ENCODE measurements around the gene ACRBP.
"Not testable (repeated sequence)": the region's sequence is repeated elsewhere in the genome, so short reads cannot be mapped to it uniquely, and the experiment has no call there.

ACRBP gene

DNA sequence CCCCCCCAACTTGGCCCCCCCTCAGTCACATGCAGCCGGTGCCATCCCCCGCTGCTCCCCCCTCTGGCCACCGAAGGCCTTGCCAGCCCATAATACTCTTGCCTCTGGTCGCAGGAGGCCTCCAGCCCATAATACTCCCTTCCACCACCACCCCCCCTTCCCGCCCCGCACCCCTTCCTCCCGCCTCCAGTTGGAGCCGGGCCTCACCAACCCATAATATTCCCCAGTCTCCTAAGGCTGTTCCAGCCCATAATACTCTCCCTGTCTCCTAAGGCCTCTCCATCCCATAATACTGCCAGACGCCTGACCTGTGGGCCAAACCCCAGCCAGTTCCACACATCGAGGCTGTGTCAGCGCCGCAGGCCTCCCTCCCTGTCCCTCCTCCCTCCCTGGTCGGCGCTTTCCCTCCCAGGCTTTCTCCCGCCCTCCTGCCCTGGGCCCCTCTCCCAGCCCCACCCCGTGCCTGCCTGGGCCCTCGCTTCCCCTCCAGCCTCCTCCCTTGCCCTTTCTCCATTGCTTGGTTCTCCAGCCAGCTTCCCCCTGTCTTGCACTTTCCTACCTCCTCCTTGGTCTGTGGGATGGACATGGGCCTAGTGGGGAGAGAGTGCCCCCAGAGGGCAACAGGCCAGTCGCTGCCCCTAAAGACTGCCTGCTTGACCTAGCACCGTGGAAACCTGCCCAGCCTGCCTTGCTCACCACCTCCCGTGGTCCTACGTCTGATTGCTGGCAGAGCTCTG, 33.3 kb downstream of the ACRBP start:
- DNase-seq: no peak

DNA sequence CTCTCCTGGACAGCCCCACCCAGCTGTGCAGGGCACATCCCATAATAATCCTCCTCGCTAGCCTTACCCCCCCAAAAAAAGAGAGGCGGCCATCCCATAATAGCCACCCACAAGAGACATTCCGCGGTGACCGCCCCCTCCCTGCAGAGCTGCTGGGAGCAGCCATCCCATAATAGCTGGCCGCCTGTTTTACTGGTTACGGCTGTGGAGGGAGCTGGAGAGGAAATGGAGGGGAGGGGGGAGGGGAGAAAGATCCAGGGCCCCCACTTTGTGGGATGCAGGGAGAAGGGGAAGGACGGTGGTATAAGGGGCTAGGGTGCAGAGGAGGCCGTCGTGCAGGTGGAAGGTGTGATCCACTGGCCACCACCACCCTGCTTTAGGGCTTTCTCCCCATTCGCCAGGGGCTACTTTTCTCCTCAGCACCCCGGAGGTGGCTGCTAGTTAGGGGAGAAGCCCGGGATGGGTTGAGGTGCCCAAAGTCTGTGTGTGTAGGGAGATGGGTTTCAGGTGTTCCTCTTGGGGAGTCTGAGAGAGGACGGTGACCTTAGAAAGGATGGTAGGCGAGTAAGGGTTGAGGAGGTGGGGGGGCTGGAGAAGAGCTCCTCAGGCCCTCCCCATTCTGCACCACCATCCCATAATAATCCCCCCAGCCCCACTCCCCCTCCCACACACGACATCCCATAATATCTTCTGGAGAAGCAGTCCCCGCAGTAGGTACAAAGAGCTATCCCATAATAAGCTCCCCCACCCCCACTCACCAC, 34.0 kb downstream of the ACRBP start:
- no peak for DNase-seq

DNA sequence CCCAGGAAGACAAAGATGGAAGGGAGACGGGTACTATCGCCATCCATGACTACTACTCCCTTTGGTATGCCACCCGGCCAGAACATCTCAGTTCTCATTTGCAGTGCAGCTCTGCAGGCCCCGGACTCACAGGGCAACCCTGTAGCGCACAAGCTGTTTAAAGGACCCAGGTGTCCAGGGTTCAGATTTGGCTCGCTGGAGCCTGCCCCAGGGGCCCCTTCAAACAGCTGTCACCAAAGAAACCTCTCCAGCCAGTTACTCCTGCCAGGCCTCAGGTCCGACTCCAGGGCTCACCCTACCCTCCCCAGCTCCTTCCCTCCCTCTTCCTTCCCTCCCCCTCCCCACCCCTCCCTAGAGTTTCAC, 34.6 kb downstream of the ACRBP start:
- DNase-seq: no peak

DNA sequence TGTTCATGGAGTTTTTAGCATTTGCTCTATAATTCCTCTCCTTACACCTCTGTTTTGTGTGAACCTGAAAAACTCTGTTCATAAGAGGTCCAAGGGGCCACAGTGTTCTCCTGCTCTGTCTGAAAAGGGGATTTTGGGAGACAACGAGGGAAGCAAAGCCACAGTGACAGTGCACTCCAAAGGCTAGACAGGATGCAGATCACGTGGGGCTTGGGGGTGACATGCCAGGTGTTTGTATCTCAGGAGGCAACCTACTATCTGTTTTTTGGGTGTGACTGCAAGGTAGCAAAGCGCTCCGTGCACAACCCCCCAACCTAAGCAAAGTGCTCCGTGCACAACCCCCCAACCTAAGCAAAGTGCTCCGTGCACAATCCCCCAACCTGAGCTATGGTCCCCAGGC, 35.0 kb downstream of the ACRBP start:
- DNase-seq: no peak

DNA sequence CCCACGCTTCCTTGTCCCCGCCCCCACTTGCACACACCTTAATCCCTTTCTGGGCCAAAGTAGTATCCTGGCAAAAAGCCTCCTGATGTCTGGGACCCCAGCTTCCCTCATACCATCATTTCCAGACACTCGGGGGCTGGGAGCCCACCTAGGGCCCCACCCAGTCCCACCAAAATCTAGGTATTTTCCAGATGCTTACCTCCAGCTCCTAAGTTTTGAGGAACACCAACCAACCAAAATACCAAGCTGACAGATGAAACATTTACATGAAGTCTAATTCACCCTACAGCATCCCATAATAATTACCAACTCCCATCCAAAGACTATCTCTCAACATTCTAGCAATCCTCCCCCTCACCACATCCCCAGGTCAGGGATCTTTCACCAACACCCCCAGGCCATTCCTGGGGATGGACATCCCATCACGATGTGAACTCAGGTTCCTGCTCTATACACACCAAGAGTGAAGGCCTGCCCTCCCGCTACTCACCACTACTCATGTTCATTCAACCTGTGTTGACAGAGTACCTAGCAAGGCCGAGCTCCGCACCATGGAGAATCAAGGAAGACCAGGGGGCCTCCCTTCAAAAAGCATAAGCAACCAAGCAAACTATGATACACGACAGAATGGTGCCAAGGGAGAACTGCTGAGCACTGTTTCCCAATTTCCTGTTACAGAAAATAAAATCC, 38.5 kb downstream of the ACRBP start:
- DNase-seq: no peak

DNA sequence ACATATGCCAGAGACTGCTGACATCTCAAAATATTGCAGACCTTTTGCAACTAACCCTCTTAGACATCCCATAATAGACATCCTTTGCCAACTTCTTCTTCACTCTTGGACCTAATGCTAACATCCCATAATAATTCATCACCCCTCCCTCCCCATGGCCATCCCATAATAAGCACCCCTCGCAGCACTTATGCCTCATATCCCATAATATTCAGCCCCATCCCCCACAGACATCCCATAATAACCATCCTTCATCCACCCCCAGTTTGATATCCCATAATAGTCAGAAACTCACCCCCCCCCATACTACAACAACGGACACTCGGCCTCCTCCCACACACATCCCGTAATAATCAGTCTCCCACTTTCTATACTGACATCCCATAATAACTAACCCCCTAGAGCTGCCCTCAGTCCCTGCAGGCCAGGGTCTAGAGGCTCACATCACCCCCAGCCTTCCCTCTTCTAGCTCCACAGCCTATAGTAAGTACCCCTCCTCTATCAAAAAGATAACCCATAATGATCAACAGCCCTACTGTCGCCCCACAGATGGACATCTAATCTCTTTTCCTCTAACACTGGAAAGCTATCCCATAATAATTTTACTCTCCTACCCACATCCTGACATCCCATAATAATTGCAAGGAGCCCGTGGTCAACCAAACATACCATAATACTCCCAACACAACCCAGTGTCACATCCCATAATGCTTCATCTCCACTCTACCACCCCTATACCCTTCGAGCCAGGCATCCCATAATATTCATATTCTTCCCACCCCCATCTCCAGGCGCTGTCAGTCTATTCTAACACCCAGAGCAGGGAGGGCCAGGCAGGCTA, 39.3 kb downstream of the ACRBP start:
- DNase-seq: peak; percentile 84

DNA sequence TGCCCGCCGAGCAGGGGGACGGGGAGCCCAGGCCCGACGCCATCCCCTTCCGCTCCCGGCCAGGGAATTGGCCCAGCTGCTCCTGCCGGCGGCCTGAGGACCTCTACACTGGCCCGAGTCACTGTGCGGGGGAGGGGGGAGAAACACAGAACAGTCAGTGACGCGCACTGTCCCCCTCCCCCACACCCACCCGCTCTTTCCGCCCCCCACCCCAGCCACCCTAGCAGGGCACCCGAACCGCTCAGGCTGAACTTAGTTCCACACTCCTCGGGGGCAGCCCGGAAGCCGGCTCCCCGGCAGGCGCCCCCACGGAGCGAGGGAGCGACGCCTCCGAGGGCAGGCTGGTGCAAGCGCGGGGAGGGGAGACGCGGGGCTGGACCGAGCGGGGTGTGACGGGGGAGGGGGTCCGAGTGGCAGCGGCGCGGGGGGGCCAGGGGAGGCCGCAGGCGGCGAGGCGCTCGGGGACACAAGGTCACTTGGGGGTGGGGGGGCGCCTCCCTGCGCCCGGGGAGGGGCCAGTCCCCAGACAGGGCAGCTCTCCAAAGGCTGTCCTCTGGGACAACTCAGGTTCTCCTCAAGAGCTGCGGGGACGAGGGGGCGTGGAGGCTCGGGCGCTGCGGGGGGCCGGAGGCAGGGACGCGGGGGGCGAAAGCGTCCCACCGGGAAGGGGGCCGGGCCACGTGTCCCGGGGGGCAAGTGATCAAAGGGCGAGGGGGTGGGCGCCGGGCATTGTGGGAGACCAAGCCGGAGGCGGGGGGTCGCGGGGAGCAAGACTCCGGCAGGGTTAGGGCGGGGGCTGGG, 40.7 kb downstream of the ACRBP start:
- peak; percentile 78 for DNase-seq

DNA sequence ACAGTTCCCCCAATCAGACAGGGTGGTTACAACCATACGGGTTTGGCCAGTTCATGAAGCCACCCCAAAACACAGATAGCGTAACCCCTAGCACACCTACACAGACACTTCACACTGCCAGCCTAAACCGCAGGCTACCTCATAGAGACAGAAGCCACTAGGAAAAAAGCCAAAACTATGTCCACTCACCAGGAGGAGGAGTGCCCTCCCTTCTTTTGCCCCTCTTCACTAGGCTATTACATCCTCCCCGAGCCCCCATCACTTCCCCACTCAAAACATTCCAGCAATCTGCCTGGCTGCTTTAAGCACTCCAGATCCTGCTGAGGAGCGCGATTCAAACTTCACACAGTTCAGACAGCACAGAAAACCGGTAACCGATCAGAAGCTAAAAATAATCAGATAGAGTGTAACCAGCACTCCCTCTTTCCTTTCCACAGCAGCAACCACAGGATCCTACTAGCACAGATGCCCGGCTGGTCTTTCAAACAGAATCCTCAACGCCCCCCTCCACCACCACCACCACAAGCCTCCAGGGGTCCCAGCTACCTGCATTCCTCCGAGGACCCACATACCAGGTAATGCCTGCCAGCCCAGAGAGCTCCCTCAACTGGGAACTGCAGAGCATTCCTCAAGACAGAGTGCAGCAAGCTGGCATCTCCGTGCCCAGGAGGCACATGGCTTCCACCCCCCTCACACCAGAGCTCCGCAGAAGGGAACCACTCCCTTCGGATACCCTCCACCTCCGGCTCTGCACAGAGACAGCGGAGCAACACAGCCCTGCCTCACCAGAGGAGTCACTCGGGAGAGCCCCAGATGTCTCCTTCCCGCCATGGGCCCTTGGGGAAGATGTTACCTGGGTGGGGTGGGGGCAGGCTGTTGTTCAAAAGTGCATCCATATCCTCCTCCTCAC, 41.6 kb downstream of the ACRBP start:
- DNase-seq: peak; percentile 88

DNA sequence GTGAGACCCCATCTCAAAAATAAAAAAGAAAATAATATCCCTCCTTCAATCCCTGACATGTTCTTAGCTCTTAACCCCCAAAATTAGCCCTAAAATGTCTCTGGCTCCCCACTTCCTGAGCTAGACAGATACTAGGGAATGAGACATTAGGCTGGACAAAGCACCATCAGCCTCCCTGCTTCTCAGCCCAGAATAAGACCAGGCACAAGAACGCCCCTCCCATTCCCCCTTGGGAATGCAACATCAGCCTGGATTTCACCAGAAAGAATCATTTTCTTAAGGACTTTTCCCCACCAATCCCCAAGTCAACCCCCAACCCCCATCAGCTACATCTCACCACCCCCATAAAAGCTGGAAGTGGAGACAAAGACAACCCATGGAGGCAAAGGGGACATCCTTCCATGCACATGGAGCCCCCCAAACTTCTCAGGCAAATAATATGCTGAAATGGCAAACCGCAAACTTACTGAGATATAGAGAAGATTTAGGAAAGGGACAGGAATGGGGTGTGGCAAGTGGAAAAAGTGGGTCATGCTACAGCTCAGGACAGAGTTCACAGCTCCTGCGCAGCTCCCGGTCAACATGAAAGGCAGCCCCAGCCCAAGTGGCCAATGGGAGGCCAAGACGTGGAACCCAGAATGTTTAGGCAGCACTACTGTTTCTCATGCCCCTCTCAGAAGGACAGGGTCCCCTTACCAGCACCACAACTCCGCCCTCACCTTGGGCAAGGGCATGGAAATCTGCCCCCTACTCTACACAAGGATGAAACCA, 42.8 kb downstream of the ACRBP start:
- DNase-seq: no peak

DNA sequence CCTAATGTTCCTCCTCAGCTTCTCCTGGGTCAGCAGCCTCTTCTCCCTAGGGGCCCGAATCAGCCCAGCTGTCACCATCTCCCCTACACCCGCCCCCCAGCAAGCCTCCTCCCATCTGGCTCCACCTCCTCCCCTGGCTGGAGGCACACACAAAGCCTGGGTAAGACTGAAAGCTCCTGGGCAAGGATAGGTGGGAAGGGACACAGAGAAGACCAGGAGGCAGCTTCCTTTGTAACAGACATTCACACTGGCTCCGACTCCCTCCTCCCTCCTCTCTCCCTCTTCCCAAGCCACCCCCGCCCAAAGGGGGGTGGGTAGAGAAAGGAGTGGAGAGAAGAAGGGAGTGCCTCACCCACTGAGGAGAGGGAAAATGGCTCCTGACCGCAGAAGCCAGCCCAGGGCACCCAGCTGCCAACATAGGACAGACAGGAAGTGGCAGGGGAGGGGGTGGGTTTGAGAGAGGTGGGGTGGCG, 44.1 kb downstream of the ACRBP start:
- DNase-seq: peak; percentile 99

DNA sequence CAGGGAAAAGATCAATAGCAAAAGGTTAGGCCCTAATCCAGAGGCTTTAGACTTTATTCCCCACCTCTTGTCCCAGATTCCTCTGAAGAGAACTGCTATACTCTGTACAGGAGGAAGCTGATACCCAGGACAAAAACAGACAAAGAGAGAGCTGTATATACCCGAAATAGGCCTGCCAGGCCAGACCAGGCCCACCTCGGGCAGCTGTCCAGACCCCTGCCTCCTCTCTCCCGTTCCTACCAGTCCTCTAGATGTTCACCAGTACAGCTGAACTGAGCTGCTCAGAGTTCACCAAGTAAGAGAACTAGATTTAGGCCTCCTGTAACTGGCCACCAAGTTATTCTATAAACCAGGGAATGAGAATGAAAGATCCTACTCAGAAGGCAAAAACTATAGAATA, 44.7 kb downstream of the ACRBP start:
- DNase-seq: no peak

DNA sequence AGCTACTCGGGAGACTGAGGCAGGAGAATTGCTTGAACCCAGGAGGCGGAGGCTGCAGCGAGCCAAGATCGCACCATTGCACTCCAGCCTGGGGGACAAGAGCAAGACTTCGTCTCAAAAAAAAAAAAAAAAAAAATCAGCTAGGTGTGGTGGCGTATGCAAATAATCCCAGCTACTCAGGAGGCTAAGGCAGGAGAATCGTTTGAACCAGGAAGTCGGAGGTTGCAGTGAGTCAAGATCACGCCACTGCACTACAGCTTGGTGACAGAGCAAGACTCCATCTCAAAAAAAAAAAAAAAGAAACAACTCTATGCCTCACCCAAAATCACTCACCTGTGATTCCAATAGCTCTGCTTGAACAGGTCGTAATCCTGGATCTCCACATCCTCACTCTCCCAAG, 51.6 kb downstream of the ACRBP start:
- DNase-seq: not testable (repeated sequence)

DNA sequence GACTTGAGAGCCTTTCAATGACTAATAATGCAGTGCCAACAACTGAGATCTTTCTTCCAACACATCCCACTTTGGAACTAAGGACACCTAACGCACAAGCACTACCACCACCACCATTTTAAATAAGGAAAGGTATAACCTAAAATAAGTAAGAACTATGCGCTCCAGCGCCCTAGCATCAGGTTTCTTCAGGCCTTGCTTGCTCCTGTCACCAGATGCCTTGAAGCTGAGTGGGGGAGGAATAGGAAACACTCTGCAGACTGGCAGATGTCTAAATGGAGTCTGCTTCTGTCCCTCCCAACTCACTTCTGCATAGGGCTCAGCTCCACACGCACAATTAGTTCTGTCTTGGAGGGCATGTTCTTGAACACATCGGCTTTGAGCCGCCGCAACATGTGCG, 55.1 kb downstream of the ACRBP start:
- peak; percentile 73 for DNase-seq
